ENCODE measurements around the gene ARIH2. TPM values are rescaled to one million over a fixed set of nuclear protein-coding genes. Genes with fewer than 3 reads are reported as not detected.

ARIH2 gene
- total and polyA plus RNA-seq, 2 of the 4 experiments (the other 2 are of a cell fraction): 62.3 to 93.7 TPM

DNA sequence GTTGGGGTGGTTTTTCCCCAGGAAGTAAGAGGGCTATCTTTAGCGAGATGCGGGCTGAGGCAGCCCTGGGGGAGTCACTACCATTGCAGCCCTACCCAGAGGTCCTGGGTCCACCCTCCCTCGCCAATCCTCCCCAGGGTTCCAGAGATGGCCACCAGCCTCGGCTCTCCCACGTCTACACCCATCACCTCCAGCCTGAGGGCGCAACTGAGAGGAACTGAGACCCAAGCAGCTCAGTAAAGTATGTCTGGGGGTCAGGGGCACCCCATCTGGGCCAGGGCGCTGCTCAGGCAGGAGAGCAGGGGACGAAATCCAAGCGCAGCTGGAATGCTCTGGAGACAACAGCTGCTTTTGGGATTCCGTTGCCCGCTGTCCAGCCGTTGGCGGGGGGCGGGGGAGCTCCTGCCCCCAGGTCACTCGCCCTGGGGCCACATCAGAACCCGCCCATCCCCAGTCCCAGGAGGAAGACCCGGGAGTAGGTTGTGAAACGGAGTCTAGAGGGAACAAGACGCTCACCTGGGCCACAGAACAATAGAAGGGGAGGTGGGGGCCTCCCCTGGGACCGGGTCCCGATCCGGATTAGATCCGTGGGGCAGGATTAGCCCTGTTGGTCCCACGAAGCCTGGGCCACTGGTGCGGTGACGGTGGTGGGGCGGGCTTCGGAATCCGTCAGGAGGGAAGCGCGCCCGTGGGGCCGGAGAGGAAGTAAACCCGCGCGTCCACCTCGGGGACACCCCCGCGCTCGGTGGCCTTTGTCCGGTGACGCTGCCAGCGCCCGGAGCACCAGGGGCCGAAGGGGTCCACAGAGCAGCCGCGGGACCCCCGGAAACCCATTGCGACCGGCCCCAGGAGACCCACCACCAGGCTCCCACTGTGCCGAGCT is 101.9 kb downstream of the ARIH2 start:
- ChIA-PET CTCF (interaction anchor here (1.0 kb wide), 1 partner anchor 74 kb away, joined by 3 read pairs; no protein-coding TSS in a partner anchor), POLR2A (ENCODE audit: unreplicated experiment) (interaction anchor here (0.6 to 3.8 kb wide), 4 partner anchors 9 to 73 kb away, joined by 3 to 25 read pairs (median 6); partner anchors contain the start of genes QRICH1 and WDR6)
- Histone ChIP-seq H2BK120ac (ENCODE audit: low read depth, low read length) (0 out of 2 replicates have a peak overlapping the region, but pooled peaks have one; percentile 16), H3K9ac (ENCODE audit: low read depth, low read length) (peak overlapping the region; percentile 66), H2BK5ac (ENCODE audit: low read depth, low read length, poor library complexity, severe bottlenecking) (peak overlapping the region; percentile 62), H2BK20ac (ENCODE audit: low read depth, low read length) (no peak overlapping the region), H3K56ac (ENCODE audit: extremely low read depth, insufficient read depth, low read length) (peak overlapping the region; percentile 75), H3K79me1 (ENCODE audit: low read depth in 1 of 2, low read length in 2 of 2) (peaks cover 22 to 82% of the 10 kb centered on the region in 2 experiments; a peak in 3 of 4 replicates), H3K4ac (ENCODE audit: low read depth, low read length) (peak overlapping the region; percentile 92), H2AFZ (replicated peaks; ENCODE audit: low read length, poor library complexity) (peak overlapping the region; percentile 94), H3K27ac (ENCODE audit: insufficient read depth, low read length) (peak overlapping the region; percentile 69), H3K18ac (ENCODE audit: low read depth, low read length) (0 out of 2 replicates have a peak overlapping the region, but pooled peaks have one; percentile 4), H3K4me2 (ENCODE audit: low read depth, low read length) (peak overlapping the region; percentile 72), H4K20me1 (ENCODE audit: insufficient read depth, low read length) (peaks cover 19% of the 10 kb centered on the region), H3K9me1 (ENCODE audit: insufficient read depth, low read length) (peaks cover 15% of the 10 kb centered on the region), H3K14ac (replicated peaks; ENCODE audit: low read depth, low read length) (peak overlapping the region; percentile 93), H2AK5ac (ENCODE audit: low read depth, low read length) (peak overlapping the region; percentile 74), H2AK9ac (replicated peaks; ENCODE audit: low read depth, low read length, poor library complexity) (peak overlapping the region; percentile 99), H3K9me3 (ENCODE audit: control insufficient read depth, insufficient read depth, low read length) (no peaks in the 10 kb centered on the region), H4K91ac (ENCODE audit: insufficient read depth, low read depth, low read length) (peak overlapping the region; percentile 82), H4K5ac (ENCODE audit: low read depth, low read length) (peak overlapping the region; percentile 13; the same call in 1 of the 2 replicates), H3K4me3 (ENCODE audit: insufficient read depth, low read depth, low read length) (peak overlapping the region; percentile 59), H3K27me3 (ENCODE audit: control insufficient read depth, insufficient read depth, low read length) (no peaks in the 10 kb centered on the region), H2BK15ac (ENCODE audit: low read depth, low read length) (no peak overlapping the region; the same call in 2 of the 3 replicates), H3K4me1 (ENCODE audit: control insufficient read depth, insufficient read depth, low read length) (peaks cover 11% of the 10 kb centered on the region), H3K36me3 (ENCODE audit: control insufficient read depth, insufficient read depth, low read length) (peaks cover 28% of the 10 kb centered on the region), H3K23ac (ENCODE audit: low read depth, low read length) (peak overlapping the region; percentile 93), H4K8ac (ENCODE audit: low read depth in 2 of 2, low read length in 2 of 2) (peak overlapping the region; percentile 24 to 32; a peak in 3 of 4 replicates)
- DNase-seq (no peak), ATAC-seq (ENCODE audit: low read depth) (peak; percentile 0; the same call in 1 of the 2 replicates)
- TF ChIP-seq BHLHE40 (IDR thresholded peaks at IDR 0.05; ENCODE audit: low read depth, low read length) (no peak), RAD21 (IDR thresholded peaks at IDR 0.05; ENCODE audit: low read length) (no peak), RCOR1 (IDR thresholded peaks at IDR 0.05; ENCODE audit: insufficient replicate concordance, low read length) (no peak), CHD1 (IDR thresholded peaks at IDR 0.05; ENCODE audit: low read depth, low read length) (no peak), RFX5 (IDR thresholded peaks at IDR 0.05; ENCODE audit: low read depth, low read length) (no peak), MAZ (IDR thresholded peaks at IDR 0.05; ENCODE audit: borderline replicate concordance, low read depth, low read length) (no peak), NFE2L2 (IDR thresholded peaks at IDR 0.05; ENCODE audit: low read depth, low read length) (no peak), MAFK (IDR thresholded peaks at IDR 0.05; ENCODE audit: low read depth, low read length) (no peak), POLR2A (IDR thresholded peaks at IDR 0.05; ENCODE audit: low read depth, low read length) (no peak), MXI1 (IDR thresholded peaks at IDR 0.05; ENCODE audit: borderline replicate concordance, low read depth, low read length) (no peak)
- TF ChIP-seq, protein P1, sequence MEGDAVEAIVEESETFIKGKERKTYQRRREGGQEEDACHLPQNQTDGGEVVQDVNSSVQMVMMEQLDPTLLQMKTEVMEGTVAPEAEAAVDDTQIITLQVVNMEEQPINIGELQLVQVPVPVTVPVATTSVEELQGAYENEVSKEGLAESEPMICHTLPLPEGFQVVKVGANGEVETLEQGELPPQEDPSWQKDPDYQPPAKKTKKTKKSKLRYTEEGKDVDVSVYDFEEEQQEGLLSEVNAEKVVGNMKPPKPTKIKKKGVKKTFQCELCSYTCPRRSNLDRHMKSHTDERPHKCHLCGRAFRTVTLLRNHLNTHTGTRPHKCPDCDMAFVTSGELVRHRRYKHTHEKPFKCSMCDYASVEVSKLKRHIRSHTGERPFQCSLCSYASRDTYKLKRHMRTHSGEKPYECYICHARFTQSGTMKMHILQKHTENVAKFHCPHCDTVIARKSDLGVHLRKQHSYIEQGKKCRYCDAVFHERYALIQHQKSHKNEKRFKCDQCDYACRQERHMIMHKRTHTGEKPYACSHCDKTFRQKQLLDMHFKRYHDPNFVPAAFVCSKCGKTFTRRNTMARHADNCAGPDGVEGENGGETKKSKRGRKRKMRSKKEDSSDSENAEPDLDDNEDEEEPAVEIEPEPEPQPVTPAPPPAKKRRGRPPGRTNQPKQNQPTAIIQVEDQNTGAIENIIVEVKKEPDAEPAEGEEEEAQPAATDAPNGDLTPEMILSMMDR (conservative IDR thresholded peaks at IDR 0.05; ENCODE audit: low read depth, low read length): no peak
- in situ Hi-C loops (cut with MboI; ENCODE audit: low sequenced_read_pairs) (no loop called here), intact Hi-C loops (cut with micrococcal nuclease) (loop anchor here (2.0 to 5.0 kb wide), 2 partner anchors 32 to 72 kb away; partner anchors contain the start of gene QRICH1), dilution Hi-C loops (cut with HindIII; ENCODE audit: low sequenced_read_pairs, unreplicated experiment) (no loop called here)
- no TSS peak for BruUV-seq (replicated peaks)
- WGBS, 2 experiments (ENCODE audit: extremely low coverage in 2 of 2, insufficient read length in 1 of 2): 1% methylated on average over 25 of the region's 51 CpGs; no CpG with 5 or more reads in 1 of the 2 experiments

Measured in IMR-90 (cell line).